Astrocyte of the cerebellum (primary cell): ENCODE measurements around the gene SULT1A2.
"Not testable (repeated sequence)": the region's sequence is repeated elsewhere in the genome, so short reads cannot be mapped to it uniquely, and the experiment has no call there.

Experiments
- DNase-seq: peaks from one replicate; pipeline ENCODE4 v3.0.0-alpha.2; 2011; ENCODE audit warnings: low read depth
- H3K4me3 ChIP-seq: 2 replicates; pipeline ENCODE4 v1.5.1; 2011; ENCODE audit warnings: mild to moderate bottlenecking, low read depth, low read length, moderate library complexity
- in situ Hi-C: cut with HindIII; loops from 2 replicates; pipeline ENCODE4 v1.10.0; 2017; ENCODE audit warnings: low sequenced_read_pairs
- TF ChIP-seq, protein P1 (sequence below): IDR thresholded peaks from 2 replicates; pipeline ENCODE4 v1.5.1; 2012; ENCODE audit warnings: low read length, low read depth, moderate library complexity, mild to moderate bottlenecking; ENCODE audit errors: missing control alignments

SULT1A2 gene

DNA sequence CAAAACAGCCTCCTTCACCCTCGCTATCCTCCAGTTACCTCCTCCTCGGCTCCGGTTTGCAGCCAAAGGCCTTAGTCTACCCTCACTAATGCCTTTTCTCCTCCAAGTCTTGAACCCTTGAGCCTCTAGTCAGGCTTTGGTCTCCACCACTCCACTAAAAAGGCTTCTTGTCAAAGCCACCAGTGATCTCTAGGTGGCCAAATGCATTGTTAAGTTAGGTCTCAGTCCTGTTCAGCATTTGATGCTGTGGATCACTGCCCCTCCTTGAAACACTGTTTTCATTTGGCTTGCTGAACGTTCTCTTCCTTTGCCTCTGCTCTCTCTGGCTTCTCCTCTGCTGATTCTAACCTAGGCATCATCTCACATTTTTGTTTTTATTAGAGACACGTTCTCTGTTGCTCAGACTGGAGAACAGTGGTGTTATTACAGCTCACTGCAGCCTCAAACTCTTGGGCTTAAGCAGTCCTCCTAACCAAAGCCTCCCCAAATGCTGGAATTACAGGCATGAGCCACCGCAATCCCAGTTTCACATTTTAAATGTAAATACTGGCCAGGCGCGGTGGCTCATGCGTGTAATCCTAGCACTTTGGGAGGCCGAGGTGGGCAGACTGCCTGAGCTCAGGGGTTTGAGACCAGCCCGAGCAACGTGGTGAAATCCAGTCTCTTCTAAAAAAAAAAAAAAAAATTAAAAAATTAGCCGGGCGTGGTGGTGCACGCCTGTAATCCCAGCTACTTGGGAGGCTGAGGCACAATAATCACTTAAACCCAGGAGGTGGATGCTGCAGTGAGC, 42.0 kb downstream of the SULT1A2 start:
- TF ChIP-seq, protein P1, sequence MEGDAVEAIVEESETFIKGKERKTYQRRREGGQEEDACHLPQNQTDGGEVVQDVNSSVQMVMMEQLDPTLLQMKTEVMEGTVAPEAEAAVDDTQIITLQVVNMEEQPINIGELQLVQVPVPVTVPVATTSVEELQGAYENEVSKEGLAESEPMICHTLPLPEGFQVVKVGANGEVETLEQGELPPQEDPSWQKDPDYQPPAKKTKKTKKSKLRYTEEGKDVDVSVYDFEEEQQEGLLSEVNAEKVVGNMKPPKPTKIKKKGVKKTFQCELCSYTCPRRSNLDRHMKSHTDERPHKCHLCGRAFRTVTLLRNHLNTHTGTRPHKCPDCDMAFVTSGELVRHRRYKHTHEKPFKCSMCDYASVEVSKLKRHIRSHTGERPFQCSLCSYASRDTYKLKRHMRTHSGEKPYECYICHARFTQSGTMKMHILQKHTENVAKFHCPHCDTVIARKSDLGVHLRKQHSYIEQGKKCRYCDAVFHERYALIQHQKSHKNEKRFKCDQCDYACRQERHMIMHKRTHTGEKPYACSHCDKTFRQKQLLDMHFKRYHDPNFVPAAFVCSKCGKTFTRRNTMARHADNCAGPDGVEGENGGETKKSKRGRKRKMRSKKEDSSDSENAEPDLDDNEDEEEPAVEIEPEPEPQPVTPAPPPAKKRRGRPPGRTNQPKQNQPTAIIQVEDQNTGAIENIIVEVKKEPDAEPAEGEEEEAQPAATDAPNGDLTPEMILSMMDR, result no peak
- DNase-seq, result no peak

DNA sequence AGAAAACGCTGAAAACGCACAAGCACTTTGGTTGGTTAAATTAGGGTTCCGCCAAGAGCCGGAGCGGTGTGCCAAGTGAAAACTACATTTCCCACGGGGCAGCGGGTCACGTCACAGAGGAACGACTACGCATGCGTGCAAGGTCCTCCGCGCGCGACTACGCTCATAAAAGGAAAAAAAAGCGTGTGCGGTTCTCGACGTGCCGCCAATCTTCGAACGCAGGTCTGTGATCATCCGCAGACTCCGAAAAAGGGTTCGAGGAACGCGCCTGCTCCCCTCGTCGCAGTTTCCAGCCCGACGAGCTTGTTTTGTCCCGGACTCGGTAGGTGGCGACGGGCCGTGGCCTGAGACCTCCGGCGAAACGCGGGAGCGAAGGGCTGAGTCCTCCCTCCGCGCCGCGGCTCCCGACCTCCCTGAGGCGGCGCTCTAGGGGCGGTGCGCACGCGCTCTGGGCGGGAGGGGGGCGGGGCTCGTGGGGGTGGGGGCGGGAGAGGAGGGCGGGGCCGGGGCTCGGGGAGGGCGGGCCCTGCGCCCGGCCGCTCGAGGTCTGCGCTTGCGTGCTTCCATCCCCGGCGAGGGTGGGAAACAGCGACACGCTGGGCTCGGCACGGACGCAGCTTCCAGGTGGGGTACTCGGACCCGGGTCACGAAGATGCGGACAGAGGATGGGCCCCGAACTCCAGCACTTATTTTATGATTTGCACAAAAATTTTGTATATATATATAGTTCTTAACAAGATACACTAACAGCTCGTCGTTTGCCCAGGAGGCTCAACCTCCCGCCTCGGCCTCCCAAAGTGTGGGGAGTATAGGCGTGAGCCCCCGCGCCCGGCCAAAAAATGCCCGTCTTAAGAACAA, 42.8 kb downstream of the SULT1A2 start, which contains the start of gene SGF29:
SGF29 (plus strand) TSS at position 145 of the 858 bp plus-strand sequence. CDS start 27,150 bp downstream, outside the sequence.
- TF ChIP-seq, protein P1, result peak; percentile 18
- H3K4me3 ChIP-seq, result peak within 1 kb of the TSS; percentile 72
- in situ Hi-C loops, result no loop called here
- peak; percentile 84 for DNase-seq

More for the DNA sequence above, 42.0 kb downstream of the SULT1A2 start:
- in situ Hi-C loops, result no loop called here
- peak overlapping the region; percentile 72 for H3K4me3 ChIP-seq

DNA sequence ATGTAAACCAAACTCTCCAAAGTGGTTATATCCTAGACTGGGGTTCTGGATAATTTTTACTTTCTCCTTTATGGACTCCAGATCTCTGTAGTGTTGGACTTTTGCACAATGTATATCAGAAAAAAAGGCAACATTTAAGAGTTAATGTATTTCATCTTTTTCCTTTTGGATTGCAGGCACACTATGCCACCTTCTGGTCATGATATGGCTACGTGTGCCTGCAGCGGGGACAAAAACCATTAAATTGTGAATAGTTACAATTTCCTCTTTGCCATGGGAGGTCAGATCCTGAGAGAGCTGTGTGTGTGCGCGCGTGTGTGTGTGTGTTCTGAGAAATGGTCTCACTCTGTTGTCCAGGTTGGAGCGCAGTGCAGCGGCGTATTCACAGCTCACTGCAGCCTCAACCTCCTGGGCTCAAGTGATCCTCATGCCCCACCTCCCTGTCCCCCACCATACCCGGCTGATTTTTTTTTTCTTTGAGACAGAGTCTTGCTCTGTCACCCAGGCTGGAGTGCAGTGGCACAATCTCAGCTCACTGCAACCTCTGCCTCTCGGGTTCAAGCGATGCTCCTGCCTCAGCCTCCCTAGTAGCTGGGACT, 47.5 kb downstream of the SULT1A2 start:
- in situ Hi-C loops, result no loop called here
- TF ChIP-seq, protein P1, result peak; percentile 56
- no peak for DNase-seq
- no peak overlapping the region for H3K4me3 ChIP-seq

DNA sequence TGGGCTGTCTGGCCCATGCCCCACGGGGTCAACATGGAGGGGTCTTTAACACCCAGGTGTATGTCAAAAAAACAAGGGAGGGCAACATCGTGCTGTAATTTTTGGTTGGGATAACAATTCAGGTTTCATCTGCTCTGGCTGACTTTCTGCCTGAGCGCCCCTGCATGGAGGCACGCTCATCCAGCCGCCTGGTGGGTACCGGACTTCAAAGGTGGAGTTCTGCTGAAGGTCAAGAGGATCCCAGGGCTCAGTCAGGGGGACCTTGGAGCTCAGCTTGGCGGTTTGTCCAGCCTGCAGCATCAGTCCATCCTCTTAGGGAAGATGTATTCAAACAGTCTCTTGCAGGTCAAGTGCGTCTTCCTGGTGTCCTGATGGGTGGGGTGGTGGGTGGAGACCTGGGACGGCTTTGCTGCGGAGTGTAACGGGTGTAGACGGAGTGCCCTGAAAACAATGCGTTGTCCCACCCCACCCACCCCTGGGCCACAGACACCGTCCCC, 48.5 kb downstream of the SULT1A2 start:
- TF ChIP-seq, protein P1, result no peak
- no peak overlapping the region for H3K4me3 ChIP-seq
- DNase-seq, result no peak
- in situ Hi-C loops, result no loop called here

DNA sequence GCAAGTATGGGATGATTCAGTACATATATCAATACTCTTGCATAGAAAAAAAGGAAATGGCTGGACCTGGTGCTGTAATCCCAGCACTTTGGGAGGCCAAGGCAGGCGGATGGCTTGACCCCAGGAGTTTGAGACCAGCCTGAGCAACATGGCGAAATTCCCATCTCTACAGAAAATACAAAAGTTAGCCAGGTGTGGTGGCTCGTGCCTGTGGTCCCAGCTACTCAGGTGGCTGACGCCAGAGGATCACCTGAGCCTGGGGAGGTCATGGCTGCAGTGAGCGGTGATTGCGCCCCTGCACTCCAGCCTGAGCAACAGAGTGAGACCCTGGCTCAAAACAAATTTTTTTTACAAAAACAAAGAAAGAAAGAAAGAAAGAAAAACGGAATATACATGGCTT, 50.2 kb downstream of the SULT1A2 start:
- no peak for DNase-seq
- TF ChIP-seq, protein P1, result no peak
- no peak overlapping the region for H3K4me3 ChIP-seq
- in situ Hi-C loops, result no loop called here

DNA sequence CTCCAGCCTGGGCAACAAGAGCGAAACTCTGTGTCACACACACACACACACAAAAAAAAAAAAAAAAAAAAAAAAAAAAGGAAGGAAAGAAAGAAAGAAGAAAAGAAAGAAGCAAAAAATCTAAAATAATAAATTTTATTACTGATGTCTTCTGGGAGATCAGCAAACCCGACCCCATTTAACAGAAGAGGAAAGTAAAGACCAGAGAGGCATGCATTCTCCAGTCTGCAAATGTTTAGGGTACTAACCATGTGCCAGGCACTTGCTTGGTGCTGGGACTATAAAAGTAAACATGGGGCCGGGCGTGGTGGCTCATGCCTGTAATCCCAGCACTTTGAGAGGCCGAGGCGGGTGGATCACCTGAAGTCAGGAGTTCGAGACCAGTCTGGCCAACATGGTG, 50.9 kb downstream of the SULT1A2 start:
- H3K4me3 ChIP-seq, in situ Hi-C loops, DNase-seq: not testable (repeated sequence)
